Neural crest cell (in vitro differentiated cells): ENCODE results near the gene SYT13. TPM values are rescaled to one million over a fixed set of nuclear protein-coding genes. Genes with fewer than 3 reads are reported as not detected.

ENCODE experiments used
- DNase-seq: peaks from one replicate; pipeline ENCODE4 v3.0.0; 2021; ENCODE audit warnings: low read depth, mixed read lengths, low spot score
- H3K27ac Mint-ChIP-seq: one replicate; pipeline ENCODE4 v1.8.0; 2021; ENCODE audit warnings: mild to moderate bottlenecking, mixed read lengths; ENCODE audit not compliant: unreplicated experiment
- H3K27me3 Mint-ChIP-seq: 2 replicates; pipeline ENCODE4 v1.8.0; 2021; ENCODE audit warnings: low read depth, mild to moderate bottlenecking, mixed read lengths
- H3K36me3 Mint-ChIP-seq: 2 replicates; pipeline ENCODE4 v1.8.0; 2021; ENCODE audit warnings: low read depth, mild to moderate bottlenecking, mixed read lengths
- H3K4me1 Mint-ChIP-seq: 2 replicates; pipeline ENCODE4 v1.8.0; 2021; ENCODE audit warnings: mixed read lengths
- H3K4me3 Mint-ChIP-seq: one replicate; pipeline ENCODE4 v1.8.0; 2021; ENCODE audit warnings: mild to moderate bottlenecking, mixed read lengths
- H3K9me3 Mint-ChIP-seq: 2 replicates; pipeline ENCODE4 v1.8.0; 2021; ENCODE audit warnings: mixed read lengths
- CTCF ChIP-seq: fragments of 200-600 bp; sonication (generic); conservative IDR thresholded peaks from 2 replicates; pipeline ENCODE4 v1.5.0; 2021; ENCODE audit warnings: antibody characterized with exemption, mild to moderate bottlenecking
- total RNA-seq: library from RNA; stranded (reverse); gene quantifications from 2 replicates; pipeline ENCODE4 v1.2.1, GENCODE V29; 2021

Gene SYT13
- total RNA-seq, 1 donor from 2014 or later, result 1.7 TPM

DNA sequence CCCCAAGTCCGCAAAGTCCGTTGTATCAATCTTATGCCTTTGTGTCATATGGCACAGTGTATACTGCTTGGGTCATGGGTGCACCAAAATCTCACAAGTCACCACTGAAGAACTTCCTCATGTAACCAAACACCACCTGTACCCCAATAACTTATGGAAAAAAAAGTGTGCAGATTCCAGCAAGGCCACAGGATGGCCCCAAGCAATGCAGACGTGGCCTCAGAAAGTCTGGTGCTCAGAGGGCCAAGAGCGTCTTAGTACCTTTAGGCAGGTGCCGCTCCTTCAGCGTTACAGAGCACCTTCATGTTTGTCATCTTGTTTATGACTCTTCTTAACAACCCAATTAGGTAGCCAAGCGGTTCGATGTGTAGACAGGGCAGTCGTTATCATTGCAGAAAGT, 74.4 kb downstream of the SYT13 start:
- TF ChIP-seq CTCF, result no peak
- peaks cover 5% of the 10 kb centered on the region for H3K36me3 Mint-ChIP-seq
- no peak for DNase-seq
- no peaks in the 10 kb centered on the region for H3K9me3 Mint-ChIP-seq
- H3K27ac Mint-ChIP-seq, result peak overlapping the region; percentile 75
- H3K4me1 Mint-ChIP-seq, result peaks cover 15% of the 10 kb centered on the region
- no peak overlapping the region for H3K4me3 Mint-ChIP-seq
- H3K27me3 Mint-ChIP-seq, result no peaks in the 10 kb centered on the region

- Mint-ChIP-seq H3K4me1 (peaks cover 15% of the 10 kb centered on the region), H3K9me3 (no peaks in the 10 kb centered on the region), H3K27ac (no peak overlapping the region), H3K4me3 (no peak overlapping the region), H3K27me3 (no peaks in the 10 kb centered on the region), H3K36me3 (peaks cover 5% of the 10 kb centered on the region)
- DNase-seq, result no peak
- TF ChIP-seq CTCF, result no peak
Measured at GRCh38 chr11:45210846-45211245, 75.3 kb downstream of the SYT13 start.

GRCh38 chr11:45209891-45210699, 76.0 kb downstream of the SYT13 start:
- peak overlapping the region; percentile 15 for H3K4me3 Mint-ChIP-seq
- peak overlapping the region; percentile 90 for H3K27ac Mint-ChIP-seq
- peak; percentile 45 for DNase-seq

DNA sequence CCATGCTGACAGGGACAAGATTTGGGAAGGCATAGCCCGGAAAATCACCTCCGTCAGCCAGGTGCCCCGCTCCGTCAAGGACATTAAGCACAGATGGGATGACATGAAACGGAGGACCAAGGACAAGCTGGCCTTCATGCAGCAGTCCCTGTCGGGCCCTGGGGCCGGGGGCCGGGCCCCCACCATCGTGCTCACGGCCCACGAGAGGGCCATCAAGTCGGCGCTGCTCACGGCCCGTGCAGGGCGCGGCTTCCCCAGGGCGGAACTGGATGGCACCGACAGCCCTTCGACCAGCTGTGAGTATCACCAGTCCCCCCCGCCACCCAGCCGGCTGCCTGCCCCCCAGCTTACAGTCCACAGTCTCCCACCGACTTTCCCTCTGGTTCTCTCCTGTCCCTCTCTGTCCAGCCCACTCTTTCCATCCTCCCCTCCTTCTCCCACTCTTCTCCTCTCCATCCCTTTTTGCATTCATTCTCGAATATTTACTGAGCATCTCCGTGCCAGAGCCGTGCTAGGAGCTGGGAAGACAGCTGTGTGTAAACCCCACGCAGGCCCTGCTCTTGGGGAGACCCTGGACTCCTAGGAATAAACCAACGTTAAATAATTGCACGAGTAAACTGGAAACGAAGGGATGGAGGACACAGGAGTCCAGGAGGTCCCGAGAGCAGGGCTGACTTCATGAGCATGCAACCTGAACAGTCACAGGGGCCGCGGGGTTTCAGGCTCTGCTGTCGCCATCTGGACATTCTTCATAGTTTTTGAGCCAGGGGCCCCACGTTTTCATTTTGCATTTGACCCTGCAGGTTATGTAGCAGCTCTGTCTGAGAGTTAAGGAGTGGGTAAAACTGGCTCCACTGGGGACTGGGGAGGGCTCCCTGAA, 76.9 kb downstream of the SYT13 start:
- H3K4me3 Mint-ChIP-seq, result peak overlapping the region; percentile 15
- TF ChIP-seq CTCF, result no peak
- peak overlapping the region; percentile 90 for H3K27ac Mint-ChIP-seq
- peaks cover 5% of the 10 kb centered on the region for H3K36me3 Mint-ChIP-seq
- H3K27me3 Mint-ChIP-seq, result no peaks in the 10 kb centered on the region
- H3K9me3 Mint-ChIP-seq, result no peaks in the 10 kb centered on the region
- H3K4me1 Mint-ChIP-seq, result peaks cover 15% of the 10 kb centered on the region
- DNase-seq, result no peak

More at GRCh38 chr11:45209891-45210699, 76.0 kb downstream of the SYT13 start:
- peaks cover 5% of the 10 kb centered on the region for H3K36me3 Mint-ChIP-seq
- H3K4me1 Mint-ChIP-seq, result peaks cover 15% of the 10 kb centered on the region
- no peaks in the 10 kb centered on the region for H3K9me3 Mint-ChIP-seq
- no peaks in the 10 kb centered on the region for H3K27me3 Mint-ChIP-seq
- no peak for TF ChIP-seq CTCF

DNA sequence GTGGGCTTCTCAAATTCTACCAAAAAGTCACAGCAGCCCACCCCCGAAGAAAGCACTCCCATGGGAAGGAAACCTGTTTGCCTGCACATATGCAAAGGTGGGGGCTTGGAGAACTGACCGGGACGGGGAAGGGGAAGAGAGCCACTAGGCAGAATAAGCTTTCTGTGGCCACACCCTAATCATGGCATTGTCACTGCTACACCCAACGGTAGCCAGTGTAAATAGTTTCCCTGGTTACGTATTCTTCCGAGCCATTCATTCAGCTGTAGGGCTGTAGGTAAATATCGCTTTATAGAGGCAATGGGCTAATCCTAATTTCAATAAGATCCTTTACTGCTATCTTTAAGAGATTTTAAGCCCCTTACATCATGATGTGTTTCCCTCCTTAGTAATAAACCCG, 78.0 kb downstream of the SYT13 start:
- H3K9me3 Mint-ChIP-seq, result peaks cover under 1% of the 10 kb centered on the region
- H3K36me3 Mint-ChIP-seq, result peaks cover 6% of the 10 kb centered on the region
- H3K4me3 Mint-ChIP-seq, result no peak overlapping the region
- no peak for DNase-seq
- no peak overlapping the region for H3K27ac Mint-ChIP-seq
- TF ChIP-seq CTCF, result no peak
- H3K4me1 Mint-ChIP-seq, result peaks cover 15% of the 10 kb centered on the region
- no peaks in the 10 kb centered on the region for H3K27me3 Mint-ChIP-seq
